Stomach smooth muscle (tissue), 2 donors: ENCODE measurements around the gene TMEM176A.

Experiments
- H3K27ac ChIP-seq: one replicate; pipeline ENCODE4 v1.7.0; 2013; ENCODE audit warnings: mild to moderate bottlenecking, low read length, inconsistent platforms
- H3K27me3 ChIP-seq, 2 donors: one replicate each; pipeline ENCODE4 v1.7.0; 2013; ENCODE audit warnings: low read length in 2 of 2; ENCODE audit not compliant: insufficient read depth in 2 of 2, control insufficient read depth in 1 of 2
- H3K36me3 ChIP-seq, 2 donors: one replicate each; pipeline ENCODE4 v1.7.0; 2013; ENCODE audit warnings: low read length in 2 of 2; ENCODE audit not compliant: control insufficient read depth in 2 of 2, insufficient read depth in 2 of 2
- H3K4me1 ChIP-seq: one replicate; pipeline ENCODE4 v1.7.0; 2013; ENCODE audit warnings: low read length; ENCODE audit not compliant: control insufficient read depth, insufficient read depth
- H3K4me3 ChIP-seq, 2 donors: one replicate each; pipeline ENCODE4 v1.7.0; 2013; ENCODE audit warnings: low read length in 2 of 2
- H3K9ac ChIP-seq, 2 donors: one replicate each; pipeline ENCODE4 v1.7.0; 2013; ENCODE audit warnings: low read length in 2 of 2, mild to moderate bottlenecking in 1 of 2
- H3K9me3 ChIP-seq, 2 donors: one replicate each; pipeline ENCODE4 v1.7.0; 2013; ENCODE audit warnings: low read length in 2 of 2; ENCODE audit not compliant: control insufficient read depth in 2 of 2
- donor health status: healthy.
- donor health status: Pancreatic carcinoma.

The TMEM176A gene

GRCh38 chr7:150835702-150836280 lies 35.2 kb downstream of the TMEM176A start:
- Histone ChIP-seq H3K27me3 (peaks cover 0 to 5% of the 10 kb centered on the region in 2 donors), H3K9ac (no peak overlapping the region), H3K4me3 (no peak overlapping the region), H3K27ac (no peak overlapping the region), H3K9me3 (no peaks in the 10 kb centered on the region), H3K4me1 (no peaks in the 10 kb centered on the region), H3K36me3 (no peaks in the 10 kb centered on the region)

GRCh38 chr7:150838965-150839650 lies 38.5 kb downstream of the TMEM176A start:
- Histone ChIP-seq H3K9ac (no peak overlapping the region), H3K4me3 (no peak overlapping the region), H3K9me3 (no peaks in the 10 kb centered on the region), H3K27ac (no peak overlapping the region), H3K36me3 (no peaks in the 10 kb centered on the region), H3K27me3 (peaks cover 0 to 2% of the 10 kb centered on the region in 2 donors), H3K4me1 (no peaks in the 10 kb centered on the region)

GRCh38 chr7:150842018-150842417 lies 41.4 kb downstream of the TMEM176A start:
- no peak overlapping the region for H3K9ac ChIP-seq
- no peaks in the 10 kb centered on the region for H3K27me3 ChIP-seq
- H3K27ac ChIP-seq, result no peak overlapping the region
- no peaks in the 10 kb centered on the region for H3K4me1 ChIP-seq
- no peak overlapping the region for H3K4me3 ChIP-seq
- H3K9me3 ChIP-seq, result no peaks in the 10 kb centered on the region
- H3K36me3 ChIP-seq, result no peaks in the 10 kb centered on the region

- no peak overlapping the region for H3K9ac ChIP-seq
- H3K9me3 ChIP-seq, result no peaks in the 10 kb centered on the region
- H3K4me1 ChIP-seq, result no peaks in the 10 kb centered on the region
- H3K36me3 ChIP-seq, result no peaks in the 10 kb centered on the region
- H3K27me3 ChIP-seq, result no peaks in the 10 kb centered on the region
- H3K4me3 ChIP-seq, result no peak overlapping the region
- no peak overlapping the region for H3K27ac ChIP-seq
Measured at GRCh38 chr7:150842716-150843115, 42.1 kb downstream of the TMEM176A start.

GRCh38 chr7:150845421-150845861 lies 44.9 kb downstream of the TMEM176A start:
- Histone ChIP-seq H3K27ac (no peak overlapping the region), H3K4me1 (no peaks in the 10 kb centered on the region), H3K9ac (no peak overlapping the region), H3K36me3 (no peaks in the 10 kb centered on the region), H3K9me3 (no peaks in the 10 kb centered on the region), H3K4me3 (no peak overlapping the region), H3K27me3 (no peaks in the 10 kb centered on the region)

- no peak overlapping the region for H3K27ac ChIP-seq
- H3K36me3 ChIP-seq, result no peaks in the 10 kb centered on the region
- no peaks in the 10 kb centered on the region for H3K4me1 ChIP-seq
- H3K27me3 ChIP-seq, result no peaks in the 10 kb centered on the region
- no peaks in the 10 kb centered on the region for H3K9me3 ChIP-seq
- H3K9ac ChIP-seq, result no peak overlapping the region
- H3K4me3 ChIP-seq, result no peak overlapping the region
Measured at GRCh38 chr7:150846291-150847115, 45.9 kb downstream of the TMEM176A start.

- Histone ChIP-seq H3K4me3 (no peak overlapping the region), H3K9ac (no peak overlapping the region), H3K36me3 (no peaks in the 10 kb centered on the region), H3K27me3 (peaks cover 0 to 4% of the 10 kb centered on the region in 2 donors), H3K9me3 (no peaks in the 10 kb centered on the region), H3K4me1 (no peaks in the 10 kb centered on the region), H3K27ac (no peak overlapping the region)
Measured at GRCh38 chr7:150847536-150847935, 47.0 kb downstream of the TMEM176A start.

- H3K9ac ChIP-seq, result no peak overlapping the region
- H3K36me3 ChIP-seq, result no peaks in the 10 kb centered on the region
- H3K4me1 ChIP-seq, result no peaks in the 10 kb centered on the region
- H3K9me3 ChIP-seq, result no peaks in the 10 kb centered on the region
- H3K27me3 ChIP-seq, result peaks cover 0 to 4% of the 10 kb centered on the region in 2 donors
- no peak overlapping the region for H3K4me3 ChIP-seq
- no peak overlapping the region for H3K27ac ChIP-seq
Measured at GRCh38 chr7:150848111-150848510, 47.5 kb downstream of the TMEM176A start.

- H3K9me3 ChIP-seq, result no peaks in the 10 kb centered on the region
- H3K4me3 ChIP-seq, result no peak overlapping the region
- H3K27ac ChIP-seq, result no peak overlapping the region
- H3K9ac ChIP-seq, result no peak overlapping the region
- H3K27me3 ChIP-seq, result peaks cover 0 to 4% of the 10 kb centered on the region in 2 donors
- H3K4me1 ChIP-seq, result no peaks in the 10 kb centered on the region
- no peaks in the 10 kb centered on the region for H3K36me3 ChIP-seq
Measured at GRCh38 chr7:150848561-150849115, 48.1 kb downstream of the TMEM176A start.

- Histone ChIP-seq H3K36me3 (no peaks in the 10 kb centered on the region), H3K4me1 (no peaks in the 10 kb centered on the region), H3K9me3 (no peaks in the 10 kb centered on the region), H3K27ac (no peak overlapping the region), H3K9ac (no peak overlapping the region), H3K27me3 (peaks cover 0 to 4% of the 10 kb centered on the region in 2 donors), H3K4me3 (no peak overlapping the region)
Measured at GRCh38 chr7:150849204-150849775, 48.7 kb downstream of the TMEM176A start.
